K562 (cell line): ENCODE measurements around the gene EME1. TPM values are rescaled to one million over a fixed set of nuclear protein-coding genes. Genes with fewer than 3 reads are reported as not detected.

Source experiments
- ATF7 ChIP-seq: fragments of 450-650 bp; IDR thresholded peaks from 2 replicates; pipeline ENCODE4 v1.7.1; 2014; ENCODE audit warnings: mild to moderate bottlenecking, moderate library complexity
- ELK1 ChIP-seq: sonication (generic); formaldehyde crosslinking; IDR thresholded peaks from 2 replicates; pipeline ENCODE4 v1.8.1; 2022; ENCODE audit warnings: missing genetic modification reagents
- EP400 ChIP-seq: fragments of 450-650 bp; IDR thresholded peaks from 2 replicates; pipeline ENCODE4 v1.6.1; 2017; ENCODE audit warnings: antibody characterized with exemption, mild to moderate bottlenecking, moderate library complexity
- FOXJ2 ChIP-seq: fragments of 200-800 bp; sonication (Bioruptor generic); IDR thresholded peaks from 2 replicates; pipeline ENCODE4 v1.6.1; 2016; ENCODE audit warnings: missing genetic modification characterization, missing compliant biosample characterization
- GABPA ChIP-seq: fragments of 200-800 bp; sonication (Bioruptor generic); conservative IDR thresholded peaks from 2 replicates; pipeline ENCODE4 v1.6.1; 2016; ENCODE audit warnings: low read depth, missing genetic modification characterization, missing compliant biosample characterization
- HDGF ChIP-seq: fragments of 450-650 bp; IDR thresholded peaks from 2 replicates; pipeline ENCODE4 v1.6.1; 2016
- IFI16 ChIP-seq: fragments of 250-450 bp; sonication (Bioruptor Pico); IDR thresholded peaks from 2 replicates; pipeline ENCODE4 v2.1.2; 2022; ENCODE audit warnings: mild to moderate bottlenecking, inconsistent platforms
- KLF10 ChIP-seq: fragments of 250-450 bp; sonication (Bioruptor Pico); IDR thresholded peaks from 2 replicates; pipeline ENCODE4 v1.6.1; 2021; ENCODE audit warnings: matching md5 sums
- MEF2D ChIP-seq: conservative IDR thresholded peaks from 2 replicates; pipeline ENCODE4 v1.6.1; 2016; ENCODE audit warnings: low read depth, missing genetic modification characterization, missing compliant biosample characterization
- MEIS2 ChIP-seq: fragments of 450-650 bp; IDR thresholded peaks from 2 replicates; pipeline ENCODE4 v1.6.1; 2014; ENCODE audit warnings: mild to moderate bottlenecking; ENCODE audit not compliant: partially characterized antibody
- NCOA4 ChIP-seq: fragments of 450-650 bp; IDR thresholded peaks from 2 replicates; pipeline ENCODE4 v1.6.1; 2018; ENCODE audit warnings: mild to moderate bottlenecking; ENCODE audit not compliant: partially characterized antibody
- NR3C1 ChIP-seq: sonication (generic); formaldehyde crosslinking; IDR thresholded peaks from 2 replicates; pipeline ENCODE4 v1.8.1; 2022; ENCODE audit warnings: missing genetic modification reagents
- NR4A1 ChIP-seq, 2 experiments: fragments of 250-450 bp in 1 of 2; fragments of 450-650 bp in 1 of 2; sonication (Bioruptor Pico) in 1 of 2; IDR thresholded peaks; 2 replicates each; pipeline versions ENCODE4 v1.4.0 to v1.6.1; 2016 to 2020; ENCODE audit warnings: mild to moderate bottlenecking in 2 of 2, missing compliant biosample characterization in 1 of 2, missing genetic modification characterization in 1 of 2, moderate library complexity in 1 of 2
- PHF8 ChIP-seq: fragments of 200-600 bp; sonication (generic); IDR thresholded peaks from 2 replicates; pipeline ENCODE4 v1.6.1; 2012; ENCODE audit warnings: mixed run types, mild to moderate bottlenecking, inconsistent platforms, low read length, moderate library complexity, borderline replicate concordance
- POLR2AphosphoS2 ChIP-seq: IDR thresholded peaks from 2 replicates; pipeline ENCODE4 v1.6.1; 2012; ENCODE audit warnings: low read length, improper control_type of control experiment
- RB1 ChIP-seq: fragments of 450-650 bp; IDR thresholded peaks from 2 replicates; pipeline ENCODE4 v1.6.1; 2017; ENCODE audit warnings: low read depth, mild to moderate bottlenecking
- RBM14 ChIP-seq: fragments of 200-400 bp; formaldehyde crosslinking; IDR thresholded peaks from 2 replicates; pipeline ENCODE4 v1.6.1; 2018; ENCODE audit warnings: low read depth, mild to moderate bottlenecking, low read length, moderate library complexity, borderline replicate concordance; ENCODE audit not compliant: insufficient read depth
- RBM22 ChIP-seq: fragments of 200-400 bp; formaldehyde crosslinking; IDR thresholded peaks from 2 replicates; pipeline ENCODE4 v1.6.1; 2018; ENCODE audit warnings: low read length, low read depth; ENCODE audit not compliant: poor library complexity, severe bottlenecking
- SAFB ChIP-seq: fragments of 200-400 bp; formaldehyde crosslinking; IDR thresholded peaks from 2 replicates; pipeline ENCODE4 v1.6.1; 2017; ENCODE audit warnings: low read depth, low read length, borderline replicate concordance
- SREBF1 ChIP-seq: fragments of 150-350 bp; IDR thresholded peaks from 2 replicates; pipeline ENCODE4 v1.6.1; 2014; ENCODE audit warnings: antibody characterized with exemption, low read depth, low read length, borderline replicate concordance
- TAF7 ChIP-seq: fragments of 450-650 bp; IDR thresholded peaks from 2 replicates; pipeline ENCODE4 v1.6.1; 2016; ENCODE audit warnings: missing genetic modification characterization, missing compliant biosample characterization
- ZBTB2 ChIP-seq: fragments of 450-650 bp; IDR thresholded peaks from 2 replicates; pipeline ENCODE4 v1.6.1; 2016; ENCODE audit warnings: antibody characterized with exemption
- ZC3H11A ChIP-seq: IDR thresholded peaks from 2 replicates; pipeline ENCODE4 v1.6.1; 2012; ENCODE audit warnings: low read depth, low read length, improper control_type of control experiment
- ZEB2 ChIP-seq: fragments of 450-650 bp; IDR thresholded peaks from 2 replicates; pipeline ENCODE4 v1.6.1; 2016
- ZFX ChIP-seq: sonication (generic); formaldehyde crosslinking; IDR thresholded peaks from 2 replicates; pipeline ENCODE4 v1.8.0; 2022; ENCODE audit warnings: mild to moderate bottlenecking, missing genetic modification reagents, moderate library complexity
- ZNF133 ChIP-seq: fragments of 250-450 bp; sonication (Bioruptor Pico); IDR thresholded peaks from 2 replicates; pipeline ENCODE4 v1.4.0; 2020; ENCODE audit warnings: mild to moderate bottlenecking
- ZNF24 ChIP-seq: fragments of 450-650 bp; IDR thresholded peaks from 2 replicates; pipeline ENCODE4 v1.6.1; 2016
- ZNF384 ChIP-seq: IDR thresholded peaks from 2 replicates; pipeline ENCODE4 v1.6.1; 2012; ENCODE audit warnings: low read depth, low read length, improper control_type of control experiment
- ZNF586 ChIP-seq: fragments of 450-650 bp; formaldehyde crosslinking; conservative IDR thresholded peaks from 2 replicates; pipeline ENCODE4 v1.4.0; 2020; ENCODE audit warnings: mild to moderate bottlenecking, moderate library complexity
- ZNF764 ChIP-seq: fragments of 250-450 bp; sonication (Bioruptor Pico); IDR thresholded peaks from 2 replicates; pipeline ENCODE4 v1.4.0; 2020; ENCODE audit warnings: low read depth, mild to moderate bottlenecking, moderate library complexity
- ZNF77 ChIP-seq: fragments of 250-450 bp; sonication (Bioruptor Pico); IDR thresholded peaks from 2 replicates; pipeline ENCODE4 v1.5.0; 2020
- polyA plus RNA-seq, 8 experiments: library from polyadenylated mRNA; depleted of rRNA in 4 of 8; stranded (reverse) in 5 of 8; unstranded in 3 of 8; fragments of >200 nt; fragmentation: Nextera tagmentation in 2 of 8; fragmentation: Illumina TruSeq in 1 of 8; extraction: Ambion mirVana in 2 of 8; extraction: Trizol in 1 of 8; gene quantifications; 2 replicates each; pipeline versions ENCODE4 v1.2.1 to v1.2.3, GENCODE V29; 2011 to 2014; ENCODE audit warnings: inconsistent platforms in 1 of 8, missing spikeins in 1 of 8
- total RNA-seq, 7 experiments: library from RNA; depleted of rRNA in 6 of 7; stranded (reverse); fragments of >200 nt in 6 of 7; fragmentation: Illumina TruSeq in 2 of 7; extraction: Trizol in 2 of 7; gene quantifications; 2 replicates each; pipeline versions ENCODE4 v1.2.1 to v1.2.3, GENCODE V29; 2011 to 2021; ENCODE audit warnings: low replicate concordance in 1 of 7

The EME1 gene
- total and polyA plus RNA-seq, 9 of the 15 experiments (the other 6 are each of a cell fraction or from before 2014, with no cell fraction given) = 14.6 to 44.1 (median 24.0) TPM

GRCh38 chr17:50421308-50422051 is 48.5 kb downstream of the EME1 start (continued):
- TF ChIP-seq MEIS2 (no peak), ZNF24 (no peak), ZNF384 (peak; percentile 70; the same call in 1 of the 2 replicates), ZEB2 (no peak), PHF8 (no peak), GABPA (peak; percentile 37; the same call in 1 of the 2 replicates), HDGF (no peak), SREBF1 (no peak), ZC3H11A (no peak), ZNF586 (CRISPR knock-in tag) (no peak), ZNF133 (CRISPR knock-in tag) (no peak), ZNF764 (no peak), NCOA4 (no peak), RBM22 (no peak), ATF7 (0 out of 2 replicates have a peak, but pooled peaks have one; percentile 11), ZFX (CRISPR knock-in tag) (no peak), EP400 (peak; percentile 51; the same call in 1 of the 2 replicates), SAFB (no peak), RBM14 (no peak), NR3C1 (CRISPR knock-in tag) (no peak), NR4A1 (CRISPR knock-in tag; IDR thresholded peaks at IDR 0.05) (no peak), NR4A1 (tag; IDR thresholded peaks at IDR 0.05) (no peak), IFI16 (CRISPR knock-in tag) (no peak), MEF2D (no peak), TAF7 (tag) (no peak), POLR2AphosphoS2 (no peak), ZBTB2 (no peak), RB1 (no peak), ZNF77 (no peak), ELK1 (CRISPR knock-in tag) (no peak), KLF10 (CRISPR knock-in tag) (no peak), FOXJ2 (tag) (0 out of 2 replicates have a peak, but pooled peaks have one; percentile 37)
